Right lobe of liver (tissue), 6 donors: Measurements from ENCODE around the gene TOMM34. TPM values are rescaled to one million over a fixed set of nuclear protein-coding genes. Genes with fewer than 3 reads are reported as not detected.

Experiments
- ATAC-seq, 4 donors: fragments of 200-7000 bp; cut with Tn5 transposase; one replicate each; pipeline ENCODE4 v1.9.1; 2020; ENCODE audit warnings: mild to moderate bottlenecking in 4 of 4, moderate library complexity in 4 of 4
- DNase-seq, 3 donors: peaks; one replicate each; pipeline ENCODE4 v3.0.0-alpha.2; 2020
- H3K27ac ChIP-seq, 3 donors: fragments of 200-600 bp; one replicate each; pipeline ENCODE4 v1.8.0; 2022
- H3K27me3 ChIP-seq, 2 donors: fragments of 200-600 bp; one replicate each; pipeline ENCODE4 v1.8.0; 2022
- H3K36me3 ChIP-seq, 4 donors: fragments of 200-600 bp; sonication (generic) in 1 of 4; one replicate each; pipeline versions ENCODE4 v1.5.1 to v1.8.0; 2017 to 2022; ENCODE audit warnings: control low read depth in 1 of 4
- H3K4me1 ChIP-seq, 4 donors: fragments of 200-600 bp; sonication (generic) in 1 of 4; one replicate each; pipeline versions ENCODE4 v1.5.1 to v1.8.0; 2017 to 2022; ENCODE audit warnings: control low read depth in 1 of 4
- H3K4me3 ChIP-seq, 3 donors: fragments of 200-600 bp; one replicate each; pipeline ENCODE4 v1.8.0; 2022
- H3K9me3 ChIP-seq, 4 donors: fragments of 200-600 bp; sonication (generic) in 1 of 4; one replicate each; pipeline versions ENCODE4 v1.5.1 to v1.8.0; 2017 to 2022; ENCODE audit warnings: control low read depth in 1 of 4
- CTCF ChIP-seq, 4 donors: fragments of 200-600 bp in 3 of 4; fragments of 450-650 bp in 1 of 4; IDR thresholded peaks; one replicate each; pipeline versions ENCODE4 v1.5.1 to v1.8.0; 2016 to 2022; ENCODE audit warnings: antibody characterized with exemption in 4 of 4, mild to moderate bottlenecking in 2 of 4
- POLR2A ChIP-seq: fragments of 450-650 bp; IDR thresholded peaks from one replicate; pipeline ENCODE4 v1.6.1; 2017; ENCODE audit warnings: antibody characterized with exemption, mild to moderate bottlenecking
- WGBS: methylation state at CpG from one replicate; pipeline ENCODE4 v1.1.6; 2018; ENCODE audit warnings: low coverage, low lambda C conversion rate; ENCODE audit not compliant: insufficient coverage; ENCODE audit errors: missing lambda C conversion rate; 5-methylcytosine and 5-hydroxymethylcytosine counted together
- intact Hi-C, 2 donors: fragments of 100-400 bp; cut with DNase I; formaldehyde crosslinking; loops; one replicate each; pipeline versions ENCODE4 v1.11.2 to v1.14.1; 2022
- total RNA-seq, 6 experiments: library from RNA; depleted of rRNA in 2 of 6; stranded (reverse); fragments of >200 nt in 2 of 6; fragmentation: NEBNext Ultra II Directional in 3 of 6; extraction: Animal tissue kit (Norgen Biotek cat#: 25700) in 3 of 6; gene quantifications; one replicate each; pipeline versions ENCODE4 v1.1.0 to v1.2.4, GENCODE V29; 2016 to 2023
- donor health status: DM: no; HTN: yes; CAD: no.
- donor health status: DM: no; HTN: no; CAD: no.
- donor health status: DM: no; HTN: no; CAD: no.
- donor health status: DM: no; HTN: yes; CAD: no.
- donor health status: DM: no; HTN: yes; CAD: no.

TOMM34 gene
- total RNA-seq, 6 experiments from 2014 or later, result 6.7 to 17.7 (median 10.0) TPM

DNA sequence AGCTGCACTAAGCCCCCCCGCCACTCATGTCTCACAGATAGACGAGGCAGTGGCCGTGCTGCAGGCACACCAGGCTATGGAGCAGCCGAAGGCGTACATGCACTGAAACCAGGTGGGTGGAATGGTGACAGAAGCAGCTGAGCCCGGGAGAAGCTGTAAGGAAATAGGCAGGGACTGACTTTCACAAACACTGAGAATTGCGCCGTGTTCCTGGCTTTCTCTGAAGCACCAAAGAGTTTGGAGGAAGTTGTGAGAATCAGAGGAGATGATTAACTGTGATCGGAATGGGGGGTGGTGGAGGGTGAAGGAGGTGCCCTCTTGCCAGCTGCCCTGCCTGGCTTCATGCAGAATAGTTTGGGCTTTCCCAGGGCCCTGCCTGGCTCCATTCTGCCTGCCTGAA lies 21.6 kb downstream of the TOMM34 start:
- Histone ChIP-seq H3K4me3 (no peak overlapping the region), H3K9me3 (no peaks in the 10 kb centered on the region), H3K27ac (no peak overlapping the region), H3K27me3 (no peaks in the 10 kb centered on the region), H3K36me3 (peaks cover 0 to 35% (median 5%) of the 10 kb centered on the region in 4 donors), H3K4me1 (no peaks in the 10 kb centered on the region)
- DNase-seq (no peak), ATAC-seq (no peak)
- intact Hi-C loops, result no loop called here
- TF ChIP-seq CTCF (IDR thresholded peaks at IDR 0.05), result no peak
- 85% methylated on average over 4 of the region's 9 CpGs for WGBS

GRCh38 chr20:44936510-44936909 lies 23.7 kb downstream of the TOMM34 start:
- H3K27ac ChIP-seq, result no peak overlapping the region
- ATAC-seq (no peak), DNase-seq (no peak)
- no peaks in the 10 kb centered on the region for H3K9me3 ChIP-seq
- H3K4me3 ChIP-seq, result no peak overlapping the region
- intact Hi-C loops, result no loop called here
- TF ChIP-seq POLR2A (no peak), CTCF (IDR thresholded peaks at IDR 0.05) (no peak)
- no peaks in the 10 kb centered on the region for H3K27me3 ChIP-seq
- no peaks in the 10 kb centered on the region for H3K4me1 ChIP-seq
- WGBS, result 100% methylated on average over 1 of the region's 10 CpGs
- H3K36me3 ChIP-seq, result peaks cover 0 to 13% (median 2%) of the 10 kb centered on the region in 4 donors

DNA sequence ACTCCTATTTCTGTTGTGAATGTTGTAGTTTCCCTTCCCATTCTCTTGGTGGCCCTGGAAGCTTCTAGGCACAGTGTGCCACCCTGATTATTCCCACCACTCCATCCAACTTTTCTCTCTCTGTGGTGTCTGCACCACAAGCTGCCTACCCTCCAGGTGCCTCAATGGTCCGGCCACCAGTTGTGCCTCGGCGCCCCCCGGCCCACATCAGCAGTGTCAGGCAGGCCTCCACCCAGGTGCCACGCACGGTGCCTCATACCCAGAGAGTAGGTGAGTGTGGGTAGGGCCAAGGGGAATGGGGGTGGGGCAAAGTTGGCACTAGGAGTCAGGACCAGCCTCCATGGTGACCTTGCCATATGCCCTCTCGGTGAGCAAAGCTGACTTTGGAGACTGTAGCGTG lies 27.3 kb downstream of the TOMM34 start:
- Histone ChIP-seq H3K27me3 (no peaks in the 10 kb centered on the region), H3K4me1 (no peaks in the 10 kb centered on the region), H3K27ac (no peak overlapping the region), H3K9me3 (no peaks in the 10 kb centered on the region), H3K36me3 (peaks cover 0 to 12% (median under 1%) of the 10 kb centered on the region in 4 donors), H3K4me3 (no peak overlapping the region)
- ATAC-seq, result no peak
- DNase-seq, result no peak
- WGBS, result 95% methylated on average over 7 of the region's 8 CpGs
- no peak for TF ChIP-seq POLR2A
- no peak for TF ChIP-seq CTCF (IDR thresholded peaks at IDR 0.05)
- intact Hi-C loops, result no loop called here

- whole genome bisulfite sequencing, result 93% methylated on average over 2 of the region's 3 CpGs
- Histone ChIP-seq H3K36me3 (peaks cover 0 to 10% (median under 1%) of the 10 kb centered on the region in 4 donors), H3K9me3 (no peaks in the 10 kb centered on the region), H3K27me3 (no peaks in the 10 kb centered on the region), H3K4me3 (no peak overlapping the region), H3K4me1 (no peaks in the 10 kb centered on the region), H3K27ac (no peak overlapping the region)
- TF ChIP-seq CTCF (IDR thresholded peaks at IDR 0.05) (no peak), POLR2A (no peak)
- ATAC-seq (no peak), DNase-seq (no peak)
- intact Hi-C loops, result no loop called here
Measured at GRCh38 chr20:44931911-44932310, 28.3 kb downstream of the TOMM34 start.
